ENCODE results near the gene MST1.

MST1 gene

GRCh38 chr3:49673715-49674496 lies 15.4 kb downstream of the MST1 start, which contains the start of gene APEH:
Gene APEH, plus strand, starts transcription at chr3:49674351. Its CDS starts 51 bp downstream, at chr3:49674402.
- peak; percentile 99 for DNase-seq

GRCh38 chr3:49673121-49673714 lies 16.1 kb downstream of the MST1 start:
- DNase-seq, result peak; percentile 96

GRCh38 chr3:49671291-49672288 lies 17.7 kb downstream of the MST1 start:
- DNase-seq, result peak; percentile 85

GRCh38 chr3:49670940-49671290 lies 18.4 kb downstream of the MST1 start:
- DNase-seq, result no peak

- DNase-seq, result no peak
Observed at GRCh38 chr3:49669352-49669751, 19.9 kb downstream of the MST1 start.

- DNase-seq, result no peak
Observed at GRCh38 chr3:49668861-49669260, 20.4 kb downstream of the MST1 start.

GRCh38 chr3:49668414-49668797 lies 20.9 kb downstream of the MST1 start:
- DNase-seq, result peak; percentile 36

GRCh38 chr3:49667701-49668413 lies 21.4 kb downstream of the MST1 start:
- DNase-seq, result no peak

- no peak for DNase-seq
Observed at GRCh38 chr3:49666592-49666991, 22.7 kb downstream of the MST1 start.

GRCh38 chr3:49665822-49666519 lies 23.3 kb downstream of the MST1 start:
- DNase-seq, result no peak

GRCh38 chr3:49664300-49664699 lies 25.0 kb downstream of the MST1 start:
- DNase-seq, result no peak

GRCh38 chr3:49663831-49664230 lies 25.4 kb downstream of the MST1 start:
- DNase-seq, result no peak

- DNase-seq, result no peak
Observed at GRCh38 chr3:49662720-49663413, 26.4 kb downstream of the MST1 start.

GRCh38 chr3:49662021-49662420 lies 27.3 kb downstream of the MST1 start:
- no peak for DNase-seq

- no peak for DNase-seq
Observed at GRCh38 chr3:49661281-49661680, 28.0 kb downstream of the MST1 start.

GRCh38 chr3:49659756-49660155 lies 29.5 kb downstream of the MST1 start:
- no peak for DNase-seq

- no peak for DNase-seq
Observed at GRCh38 chr3:49658711-49659110, 30.6 kb downstream of the MST1 start.

GRCh38 chr3:49657208-49657915 lies 31.9 kb downstream of the MST1 start:
- no peak for DNase-seq

GRCh38 chr3:49656541-49657112 lies 32.6 kb downstream of the MST1 start:
- no peak for DNase-seq

GRCh38 chr3:49655731-49656285 lies 33.5 kb downstream of the MST1 start:
- no peak for DNase-seq
